GM12892 (cell line): Measurements from ENCODE around the gene COL8A2.
A peak's percentile ranks its signal among the peaks of the same experiment; 100 is the strongest.

Experiments
- DNase-seq: peaks from one replicate; pipeline ENCODE4 v3.0.0; 2011; ENCODE audit not compliant: insufficient read length
- FAIRE-seq: peaks from 2 replicates; lab custom pipeline; 2011; peaks lifted over from hg19 to GRCh38; lab: Jason Lieb, UNC
- POLR2A ChIP-seq: IDR thresholded peaks from 2 replicates; pipeline ENCODE4 v1.6.1; 2011; ENCODE audit warnings: low read depth, low read length, control low read depth
- POLR2AphosphoS5 ChIP-seq: IDR thresholded peaks from 2 replicates; pipeline ENCODE4 v1.6.1; 2011; ENCODE audit warnings: low read depth, low read length, control low read depth
- TAF1 ChIP-seq: IDR thresholded peaks from 2 replicates; pipeline ENCODE4 v1.6.1; 2011; ENCODE audit warnings: low read depth, mild to moderate bottlenecking, control low read depth, low read length, borderline replicate concordance

COL8A2 gene

DNA sequence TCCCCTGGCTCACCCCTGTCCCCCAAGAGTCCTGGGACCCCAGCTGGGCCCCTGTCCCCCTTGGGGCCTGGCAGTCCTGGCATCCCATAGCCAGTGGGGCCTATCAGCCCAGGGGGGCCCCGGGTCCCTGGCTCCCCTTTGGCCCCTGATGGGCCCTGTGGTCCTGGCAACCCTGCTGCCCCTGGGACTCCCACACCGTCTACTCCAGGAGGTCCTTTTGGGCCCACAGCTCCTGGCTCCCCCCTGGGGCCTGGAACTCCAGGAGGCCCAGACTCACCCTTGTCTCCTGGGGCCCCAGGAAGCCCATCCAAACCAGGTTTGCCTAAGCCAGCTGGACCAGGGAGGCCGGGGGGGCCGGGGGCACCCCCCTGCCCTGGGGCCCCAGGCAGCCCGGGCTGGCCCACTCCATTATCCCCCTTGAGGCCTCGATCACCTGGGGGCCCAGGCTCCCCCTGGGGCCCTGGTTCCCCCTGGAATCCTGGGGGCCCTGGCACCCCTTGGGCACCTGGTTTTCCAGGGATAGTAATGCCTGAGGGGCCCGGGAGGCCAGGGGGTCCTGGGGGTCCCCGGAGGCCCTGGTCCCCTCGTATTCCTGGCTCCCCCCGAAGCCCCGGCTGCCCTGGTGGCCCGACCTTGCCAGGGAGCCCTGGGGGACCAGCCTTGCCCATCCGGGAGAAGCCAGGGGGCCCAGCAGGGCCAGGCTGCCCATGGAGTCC lies 26.2 kb downstream of the COL8A2 start:
- no peak for FAIRE-seq
- no peak for TF ChIP-seq POLR2A
- TF ChIP-seq POLR2AphosphoS5: no peak
- no peak for TF ChIP-seq TAF1
- DNase-seq: no peak

DNA sequence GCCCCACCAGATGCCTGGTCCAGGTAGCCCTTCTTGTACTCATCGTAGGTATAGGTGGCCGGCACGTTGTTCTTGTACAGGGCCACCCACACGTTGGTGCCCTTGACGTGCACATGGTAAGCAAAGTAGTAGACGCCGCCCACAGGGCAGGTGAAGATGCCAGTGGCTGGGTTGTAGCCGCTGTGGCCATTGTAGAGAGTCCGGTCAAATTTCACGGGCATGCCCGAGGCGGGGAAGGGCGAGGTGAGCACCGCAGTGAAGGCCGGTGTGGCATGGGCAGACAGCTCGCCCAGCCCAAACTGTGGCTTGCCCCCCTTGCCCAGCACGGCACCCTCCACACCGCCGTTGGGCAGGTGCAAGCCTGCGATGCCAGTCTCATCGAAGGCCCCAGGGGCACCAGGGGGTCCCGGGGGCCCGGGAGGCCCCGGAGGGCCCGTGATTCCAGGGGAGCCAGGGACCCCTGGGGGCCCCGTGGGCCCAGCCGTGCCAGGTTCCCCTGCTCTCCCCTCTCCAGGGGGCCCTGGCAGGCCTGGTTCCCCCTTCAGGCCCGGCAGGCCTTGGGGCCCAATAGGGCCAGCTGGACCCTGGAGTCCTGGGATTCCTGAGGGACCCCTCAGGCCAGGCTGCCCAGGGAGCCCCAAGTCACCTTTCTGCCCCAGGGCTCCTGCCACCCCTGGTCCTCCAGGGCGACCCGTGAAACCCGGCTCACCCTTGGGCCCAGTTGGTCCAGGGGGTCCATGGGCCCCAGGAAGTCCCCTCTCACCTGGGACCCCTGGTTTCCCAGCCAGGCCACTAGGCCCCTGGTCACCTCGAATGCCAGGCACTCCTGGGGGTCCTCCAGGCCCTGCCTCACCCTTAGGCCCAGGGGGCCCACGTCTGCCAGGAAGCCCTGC lies 27.1 kb downstream of the COL8A2 start:
- FAIRE-seq: no peak
- no peak for DNase-seq
- TF ChIP-seq POLR2AphosphoS5: no peak
- no peak for TF ChIP-seq POLR2A
- TF ChIP-seq TAF1: no peak

DNA sequence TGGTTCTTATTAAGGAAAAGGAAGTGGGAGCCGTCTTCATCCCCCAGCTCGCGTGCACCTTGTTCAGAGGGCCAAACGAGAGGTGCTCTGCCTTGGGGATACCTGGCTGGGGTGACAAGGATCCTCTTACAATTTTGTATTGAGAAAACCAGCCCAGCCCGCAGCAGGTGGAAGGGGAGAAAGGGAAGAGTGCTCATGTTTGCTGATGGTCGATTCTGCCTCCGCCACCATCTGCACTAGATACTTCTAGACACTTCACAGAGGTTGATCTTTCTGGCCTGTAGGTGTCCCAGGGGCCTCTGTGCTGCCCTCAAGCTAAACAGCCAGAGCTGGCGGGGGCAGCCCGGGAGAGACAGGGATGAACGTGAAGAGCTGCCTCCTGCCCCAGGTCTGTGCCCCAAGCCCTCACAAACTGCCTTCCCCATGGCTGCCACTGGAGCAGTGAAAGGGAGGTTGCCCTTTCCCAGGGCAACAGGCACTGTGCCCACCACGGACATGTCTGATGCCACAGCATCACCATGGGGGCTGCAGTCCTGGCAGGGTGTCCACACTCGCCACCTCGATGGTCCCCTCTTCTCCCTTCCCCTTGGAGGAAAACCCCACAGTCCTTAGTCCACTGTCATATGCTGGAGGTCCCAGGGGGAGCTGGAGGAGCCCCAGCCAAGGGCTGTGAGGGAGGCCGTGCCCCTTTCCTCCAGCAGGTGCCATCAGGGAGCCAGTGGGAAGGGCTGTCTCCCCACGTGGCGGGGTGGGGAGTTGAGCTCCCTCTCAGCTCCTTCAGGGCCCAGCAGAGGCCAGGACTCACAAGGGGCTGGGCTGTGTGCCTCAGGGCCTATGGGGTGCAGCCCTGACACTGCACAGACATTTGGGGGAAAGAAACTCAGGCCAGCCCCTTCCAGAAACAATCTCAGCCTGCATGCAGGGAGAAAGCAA lies 28.3 kb downstream of the COL8A2 start:
- TF ChIP-seq TAF1: no peak
- TF ChIP-seq POLR2A: no peak
- no peak for TF ChIP-seq POLR2AphosphoS5
- DNase-seq: no peak
- FAIRE-seq: no peak

DNA sequence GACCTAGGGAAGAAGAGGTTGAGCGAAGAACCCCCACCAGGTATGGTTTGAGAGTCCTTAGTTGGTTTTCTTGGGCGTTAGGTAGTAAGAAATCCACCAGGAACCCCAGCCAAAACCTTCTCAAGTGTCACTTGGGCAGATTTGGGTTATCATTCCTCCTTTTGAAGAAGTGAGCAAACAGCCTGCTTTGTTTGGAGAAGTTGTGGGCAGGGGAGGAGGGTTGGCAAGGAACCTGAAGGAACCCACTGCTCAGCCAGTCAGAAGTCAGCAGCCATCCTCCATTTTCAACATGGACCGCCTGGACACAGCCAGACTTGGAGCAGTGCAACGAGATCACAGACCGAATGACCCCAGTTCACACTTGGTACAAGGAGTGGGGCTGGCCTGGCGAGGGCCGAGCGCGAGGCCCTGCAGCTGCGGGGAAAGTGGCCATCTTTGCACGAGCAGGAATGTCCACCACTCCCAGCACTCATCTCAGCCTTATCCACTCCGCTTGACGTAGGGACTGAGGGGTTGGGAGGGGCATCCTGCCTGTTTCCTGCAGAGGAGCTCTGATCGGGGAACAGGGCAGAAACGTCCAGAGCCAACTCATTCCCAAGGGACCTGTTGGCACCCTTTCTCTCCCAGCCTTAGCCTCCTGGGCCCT lies 29.1 kb downstream of the COL8A2 start:
- TF ChIP-seq POLR2AphosphoS5 (no peak; the same call in 1 of the 2 replicates), POLR2A (no peak), TAF1 (no peak)
- no peak for DNase-seq
- FAIRE-seq: no peak

DNA sequence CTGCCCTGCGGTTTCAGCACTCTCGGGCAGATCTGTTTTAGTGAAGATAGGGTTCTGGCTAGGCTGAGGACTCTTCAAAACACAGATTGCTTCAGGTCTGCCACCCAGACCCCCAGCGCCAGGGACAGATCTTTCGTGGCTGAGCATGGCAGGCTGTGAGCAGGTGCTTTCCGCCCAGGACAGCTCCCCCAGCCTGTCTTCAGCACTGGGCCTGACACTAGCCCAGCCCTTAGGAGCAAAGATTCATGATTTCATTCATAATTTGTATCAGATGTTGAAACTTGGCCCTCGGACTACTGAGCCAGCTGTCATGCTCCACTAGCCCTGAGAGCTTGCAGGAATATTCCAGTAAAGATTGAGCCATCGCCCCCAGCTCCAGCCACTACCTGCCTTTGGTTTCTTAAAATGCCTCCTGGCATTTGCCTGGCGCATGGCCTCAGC lies 30.4 kb downstream of the COL8A2 start:
- TF ChIP-seq TAF1 (no peak), POLR2AphosphoS5 (no peak), POLR2A (no peak)
- FAIRE-seq: no peak
- DNase-seq: no peak

DNA sequence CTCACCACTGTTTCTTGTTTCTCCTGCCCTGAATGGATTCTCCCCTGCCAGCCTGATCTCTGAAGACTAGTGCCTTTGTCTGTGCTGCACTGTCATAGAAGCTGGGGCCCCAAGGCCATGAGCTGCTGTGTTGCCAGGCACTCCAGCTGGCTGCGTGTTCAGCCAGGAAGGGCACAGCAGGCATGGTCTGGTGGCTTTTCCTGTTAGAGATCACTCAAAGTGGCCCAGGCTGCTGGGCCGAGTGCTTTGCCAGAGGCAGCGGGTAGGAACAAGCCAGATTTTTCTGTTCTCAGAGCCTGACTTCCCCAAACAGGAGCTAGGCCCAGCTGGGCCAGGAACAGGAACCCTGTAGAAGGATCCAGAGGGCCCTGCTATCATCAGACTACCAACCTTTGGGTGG lies 31.1 kb downstream of the COL8A2 start:
- no peak for FAIRE-seq
- TF ChIP-seq POLR2AphosphoS5 (no peak), TAF1 (no peak), POLR2A (no peak)
- DNase-seq: no peak

DNA sequence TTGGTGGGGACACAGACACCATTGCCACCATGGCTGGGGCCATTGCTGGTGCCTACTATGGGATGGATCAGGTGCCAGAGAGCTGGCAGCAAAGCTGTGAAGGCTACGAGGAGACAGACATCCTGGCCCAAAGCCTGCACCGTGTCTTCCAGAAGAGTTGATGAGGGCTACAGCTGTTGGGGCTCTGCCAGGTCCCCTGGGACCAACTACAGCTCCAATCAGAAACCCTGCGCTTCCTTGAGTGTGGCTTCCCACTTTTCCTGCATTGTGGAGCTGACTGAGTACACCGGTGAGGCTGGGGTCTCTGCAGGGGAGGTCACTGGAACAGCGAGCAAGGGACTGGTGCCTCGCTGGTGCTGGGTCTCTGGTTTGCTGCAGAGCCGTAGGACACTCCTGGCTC lies 31.8 kb downstream of the COL8A2 start:
- FAIRE-seq (no peak), DNase-seq (no peak)

DNA sequence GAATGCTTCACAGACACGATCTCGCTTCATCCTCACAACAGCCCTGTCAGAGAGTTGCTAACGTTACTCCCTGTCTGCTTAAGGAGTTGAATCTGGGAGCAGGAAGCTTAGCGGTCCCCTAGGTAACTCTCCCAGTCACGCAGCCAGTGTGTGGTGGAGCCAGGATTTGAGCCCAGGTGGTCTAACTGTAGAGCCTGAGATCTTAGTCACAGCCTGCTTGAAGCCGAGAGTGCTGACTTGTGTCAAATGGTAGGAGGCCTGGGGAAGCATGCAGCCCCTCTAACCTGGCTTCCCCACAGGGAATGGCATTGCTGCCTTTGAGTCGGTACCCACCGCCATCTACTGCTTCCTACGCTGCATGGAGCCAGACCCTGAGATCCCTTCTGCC lies 32.2 kb downstream of the COL8A2 start:
- TF ChIP-seq POLR2A (no peak; the same call in 1 of the 2 replicates), POLR2AphosphoS5 (no peak), TAF1 (no peak)
- no peak for DNase-seq
- no peak for FAIRE-seq

More for the DNA sequence above, 31.8 kb downstream of the COL8A2 start:
- no peak for TF ChIP-seq TAF1
- no peak for TF ChIP-seq POLR2AphosphoS5
- no peak for TF ChIP-seq POLR2A

DNA sequence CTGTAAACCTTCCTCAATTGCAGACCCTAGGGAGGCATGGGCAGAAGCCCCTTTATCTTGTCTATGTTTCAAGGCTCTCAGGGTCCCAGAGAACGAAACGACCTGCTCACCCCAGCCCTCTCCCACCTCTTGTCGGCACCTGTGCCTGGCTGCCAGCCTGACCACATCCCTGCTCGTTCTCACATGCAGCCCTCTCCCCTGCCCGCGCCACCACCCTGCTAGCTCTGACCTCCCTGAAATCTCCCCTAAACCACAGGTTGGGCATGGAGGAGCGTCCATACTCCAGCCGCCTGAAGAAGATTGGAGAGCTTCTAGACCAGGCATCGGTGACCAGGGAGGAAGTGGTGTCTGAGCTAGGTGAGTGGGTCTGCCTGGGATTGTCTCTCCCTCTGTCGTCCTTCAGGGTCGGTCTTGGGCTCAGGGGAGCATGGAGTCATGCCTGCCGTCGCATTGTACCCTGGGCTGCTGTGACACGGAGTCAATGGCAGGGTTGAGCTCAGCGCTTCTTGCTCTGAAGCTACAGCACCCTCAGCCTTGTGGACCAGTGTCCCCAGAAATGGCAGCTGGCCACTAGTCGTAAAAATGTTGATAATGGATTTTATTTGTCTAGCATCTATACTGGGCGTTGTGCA lies 32.7 kb downstream of the COL8A2 start:
- TF ChIP-seq POLR2AphosphoS5 (no peak), POLR2A (no peak), TAF1 (no peak)

DNA sequence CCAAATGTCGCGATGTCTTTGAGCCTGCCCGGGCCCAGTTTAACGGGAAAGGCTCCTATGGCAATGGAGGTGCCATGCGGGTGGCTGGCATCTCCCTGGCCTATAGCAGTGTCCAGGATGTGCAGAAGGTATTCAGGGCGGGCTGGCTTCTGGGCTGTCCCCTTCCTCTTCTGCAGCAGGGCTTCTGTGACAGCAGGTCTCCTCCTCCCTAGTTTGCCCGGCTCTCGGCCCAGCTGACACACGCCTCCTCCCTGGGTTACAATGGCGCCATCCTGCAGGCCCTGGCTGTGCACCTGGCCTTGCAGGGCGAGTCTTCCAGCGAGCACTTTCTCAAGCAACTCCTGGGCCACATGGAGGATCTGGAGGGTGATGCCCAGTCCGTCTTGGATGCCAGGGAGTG lies 33.3 kb downstream of the COL8A2 start:
- FAIRE-seq: no peak
- TF ChIP-seq TAF1: no peak
- no peak for TF ChIP-seq POLR2AphosphoS5
- TF ChIP-seq POLR2A: no peak

More for the DNA sequence above, 32.7 kb downstream of the COL8A2 start:
- FAIRE-seq (no peak), DNase-seq (no peak)

DNA sequence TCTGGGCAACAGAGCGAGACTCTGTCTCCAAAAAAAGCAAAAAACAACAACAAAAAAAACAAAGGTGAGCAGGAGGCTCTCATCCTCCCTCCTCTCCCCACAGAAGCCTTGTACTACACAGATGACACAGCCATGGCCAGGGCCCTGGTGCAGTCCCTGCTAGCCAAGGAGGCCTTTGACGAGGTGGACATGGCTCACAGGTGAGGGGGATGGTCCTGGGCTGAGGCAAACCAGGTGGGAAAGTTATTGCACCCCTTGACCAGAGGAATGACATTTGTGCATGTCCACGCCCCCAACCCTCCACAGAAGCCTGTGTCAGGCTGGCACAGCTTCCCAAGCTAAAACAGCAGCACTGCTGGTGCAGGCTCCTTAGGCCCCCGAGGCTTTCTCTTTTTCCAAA lies 33.9 kb downstream of the COL8A2 start:
- DNase-seq (no peak), FAIRE-seq (no peak)
- TF ChIP-seq TAF1 (no peak), POLR2AphosphoS5 (0 out of 2 replicates have a peak, but pooled peaks have one; percentile 24)

More for the DNA sequence above, 33.3 kb downstream of the COL8A2 start:
- DNase-seq: no peak
